HEK293 (cell line): ENCODE measurements around the gene PLCB1.

Source experiments
- CTCF ChIA-PET: fragments of 350-600 bp; formaldehyde crosslinking; extraction: SDS; loops from one replicate; lab custom pipeline; 2021; ENCODE audit warnings: antibody characterized with exemption; lab: Yijun Ruan, JAX
- POLR2A ChIA-PET: fragments of 300-600 bp; formaldehyde crosslinking; extraction: SDS; loops from one replicate; lab custom pipeline; 2020; ENCODE audit warnings: antibody characterized with exemption, inconsistent platforms; lab: Yijun Ruan, JAX
- H3K27ac ChIP-seq: fragments of 200-500 bp; sonication (Bioruptor generic); 2 replicates; pipeline ENCODE4 v1.5.1; 2014; ENCODE audit warnings: low read depth, low read length, control low read depth, inconsistent platforms; ENCODE audit errors: extremely low read depth
- H3K36me3 ChIP-seq, 2 experiments: fragments of 200-500 bp in 1 of 2; sonication (Bioruptor generic) in 1 of 2; 1 replicate in 1 of 2; 2 replicates in 1 of 2; pipeline ENCODE4 v1.5.1; 2014 to 2017; ENCODE audit warnings: inconsistent platforms in 2 of 2, low read length in 2 of 2; ENCODE audit not compliant: control insufficient read depth in 2 of 2, insufficient read depth in 1 of 2
- H3K4me1 ChIP-seq: fragments of 200-500 bp; sonication (Bioruptor generic); 2 replicates; pipeline ENCODE4 v1.5.1; 2014; ENCODE audit warnings: mild to moderate bottlenecking, low read length, inconsistent platforms; ENCODE audit not compliant: control insufficient read depth, insufficient read depth
- H3K4me3 ChIP-seq: 2 replicates; pipeline ENCODE4 v1.5.1; 2011; ENCODE audit warnings: low read depth, mild to moderate bottlenecking, control low read depth, low read length, moderate library complexity
- H3K9me3 ChIP-seq: fragments of 200-500 bp; sonication (Bioruptor generic); 2 replicates; pipeline ENCODE4 v1.5.1; 2014; ENCODE audit warnings: low read depth, low read length, inconsistent platforms; ENCODE audit not compliant: control insufficient read depth, insufficient read depth
- HOXC10 ChIP-seq: sonication (generic); formaldehyde crosslinking; IDR thresholded peaks from 2 replicates; pipeline ENCODE4 v1.8.1; 2023; ENCODE audit warnings: mild to moderate bottlenecking, missing genetic modification reagents
- TCF7L2 ChIP-seq: IDR thresholded peaks from 2 replicates; pipeline ENCODE4 v1.6.1; 2011; ENCODE audit warnings: low read depth, mild to moderate bottlenecking, inconsistent platforms, low read length, moderate library complexity, borderline replicate concordance
- ZBTB21 ChIP-seq: fragments of 450-650 bp; formaldehyde crosslinking; IDR thresholded peaks from 2 replicates; pipeline ENCODE4 v1.5.1; 2017; ENCODE audit warnings: missing biosample characterization, missing genetic modification characterization
- ZNF121 ChIP-seq: fragments of 450-650 bp; formaldehyde crosslinking; IDR thresholded peaks from 2 replicates; pipeline ENCODE4 v1.5.1; 2016; ENCODE audit warnings: missing biosample characterization, missing genetic modification characterization
- ZNF157 ChIP-seq: fragments of 450-650 bp; formaldehyde crosslinking; IDR thresholded peaks from 2 replicates; pipeline ENCODE4 v1.5.1; 2016; ENCODE audit warnings: missing biosample characterization, missing genetic modification characterization
- ZNF416 ChIP-seq: fragments of 450-650 bp; formaldehyde crosslinking; IDR thresholded peaks from 2 replicates; pipeline ENCODE4 v1.5.1; 2016; ENCODE audit warnings: missing biosample characterization, missing genetic modification characterization
- ZNF624 ChIP-seq: fragments of 450-650 bp; formaldehyde crosslinking; IDR thresholded peaks from 2 replicates; pipeline ENCODE4 v1.5.1; 2017; ENCODE audit warnings: missing biosample characterization, missing genetic modification characterization
- ZNF747 ChIP-seq: fragments of 450-650 bp; formaldehyde crosslinking; IDR thresholded peaks from 2 replicates; pipeline ENCODE4 v1.5.1; 2016; ENCODE audit warnings: missing biosample characterization, missing genetic modification characterization
- TF ChIP-seq, protein P1 (sequence below): fragments of 450-650 bp; formaldehyde crosslinking; IDR thresholded peaks from 2 replicates; pipeline ENCODE4 v1.5.1; 2016; ENCODE audit warnings: missing biosample characterization, missing genetic modification characterization
- TF ChIP-seq, protein P2 (sequence below): fragments of 450-650 bp; formaldehyde crosslinking; IDR thresholded peaks from 2 replicates; pipeline ENCODE4 v1.5.1; 2017; ENCODE audit warnings: missing biosample characterization, missing genetic modification characterization
- TF ChIP-seq, protein P3 (sequence below): fragments of 450-650 bp; formaldehyde crosslinking; IDR thresholded peaks from 2 replicates; pipeline ENCODE4 v1.5.1; 2017; ENCODE audit warnings: missing biosample characterization, mild to moderate bottlenecking, missing genetic modification characterization, moderate library complexity
- TF ChIP-seq, protein P4 (sequence below): fragments of 450-650 bp; formaldehyde crosslinking; IDR thresholded peaks from 2 replicates; pipeline ENCODE4 v1.5.0; 2017; ENCODE audit warnings: missing biosample characterization, missing genetic modification characterization, borderline replicate concordance
- TF ChIP-seq, protein P5 (sequence below): fragments of 450-650 bp; formaldehyde crosslinking; IDR thresholded peaks from 2 replicates; pipeline ENCODE4 v1.5.1; 2016; ENCODE audit warnings: missing biosample characterization, missing genetic modification characterization, borderline replicate concordance

Gene PLCB1

DNA sequence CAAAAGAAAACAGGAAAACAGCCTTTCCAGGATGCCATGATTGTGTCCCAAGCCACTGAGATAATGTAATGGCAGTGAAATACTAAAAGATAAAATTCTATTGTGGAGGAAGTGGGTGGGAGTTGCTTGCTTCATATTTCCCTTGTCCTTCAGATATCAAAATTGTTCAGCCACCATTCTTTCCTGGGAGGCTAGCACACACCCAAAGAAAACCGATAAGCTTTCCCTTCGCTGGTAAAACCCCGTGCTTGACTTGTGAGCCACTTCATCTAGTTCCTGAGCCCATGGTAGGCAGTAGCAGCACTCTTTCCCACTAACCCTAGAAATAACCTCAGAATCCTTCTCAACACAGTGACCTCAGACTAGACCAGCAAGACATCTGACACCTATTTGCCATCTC, 579.4 kb downstream of the PLCB1 start:
- peaks cover 0 to 7% of the 10 kb centered on the region in 2 experiments; a peak in 1 of 3 replicates for H3K36me3 ChIP-seq
- no peak overlapping the region for H3K4me3 ChIP-seq
- TF ChIP-seq, protein P1, sequence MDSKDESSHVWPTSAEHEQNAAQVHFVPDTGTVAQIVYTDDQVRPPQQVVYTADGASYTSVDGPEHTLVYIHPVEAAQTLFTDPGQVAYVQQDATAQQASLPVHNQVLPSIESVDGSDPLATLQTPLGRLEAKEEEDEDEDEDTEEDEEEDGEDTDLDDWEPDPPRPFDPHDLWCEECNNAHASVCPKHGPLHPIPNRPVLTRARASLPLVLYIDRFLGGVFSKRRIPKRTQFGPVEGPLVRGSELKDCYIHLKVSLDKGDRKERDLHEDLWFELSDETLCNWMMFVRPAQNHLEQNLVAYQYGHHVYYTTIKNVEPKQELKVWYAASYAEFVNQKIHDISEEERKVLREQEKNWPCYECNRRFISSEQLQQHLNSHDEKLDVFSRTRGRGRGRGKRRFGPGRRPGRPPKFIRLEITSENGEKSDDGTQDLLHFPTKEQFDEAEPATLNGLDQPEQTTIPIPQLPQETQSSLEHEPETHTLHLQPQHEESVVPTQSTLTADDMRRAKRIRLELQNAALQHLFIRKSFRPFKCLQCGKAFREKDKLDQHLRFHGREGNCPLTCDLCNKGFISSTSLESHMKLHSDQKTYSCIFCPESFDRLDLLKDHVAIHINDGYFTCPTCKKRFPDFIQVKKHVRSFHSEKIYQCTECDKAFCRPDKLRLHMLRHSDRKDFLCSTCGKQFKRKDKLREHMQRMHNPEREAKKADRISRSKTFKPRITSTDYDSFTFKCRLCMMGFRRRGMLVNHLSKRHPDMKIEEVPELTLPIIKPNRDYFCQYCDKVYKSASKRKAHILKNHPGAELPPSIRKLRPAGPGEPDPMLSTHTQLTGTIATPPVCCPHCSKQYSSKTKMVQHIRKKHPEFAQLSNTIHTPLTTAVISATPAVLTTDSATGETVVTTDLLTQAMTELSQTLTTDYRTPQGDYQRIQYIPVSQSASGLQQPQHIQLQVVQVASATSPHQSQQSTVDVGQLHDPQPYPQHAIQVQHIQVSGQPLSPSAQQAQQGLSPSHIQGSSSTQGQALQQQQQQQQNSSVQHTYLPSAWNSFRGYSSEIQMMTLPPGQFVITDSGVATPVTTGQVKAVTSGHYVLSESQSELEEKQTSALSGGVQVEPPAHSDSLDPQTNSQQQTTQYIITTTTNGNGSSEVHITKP (tag by site-specific recombination), result no peak
- TF ChIP-seq ZBTB21 (tag by site-specific recombination), result no peak
- no peak for TF ChIP-seq ZNF416 (tag by site-specific recombination)
- TF ChIP-seq ZNF747 (tag by site-specific recombination), result no peak
- TF ChIP-seq HOXC10, result no peak
- TF ChIP-seq, protein P2, sequence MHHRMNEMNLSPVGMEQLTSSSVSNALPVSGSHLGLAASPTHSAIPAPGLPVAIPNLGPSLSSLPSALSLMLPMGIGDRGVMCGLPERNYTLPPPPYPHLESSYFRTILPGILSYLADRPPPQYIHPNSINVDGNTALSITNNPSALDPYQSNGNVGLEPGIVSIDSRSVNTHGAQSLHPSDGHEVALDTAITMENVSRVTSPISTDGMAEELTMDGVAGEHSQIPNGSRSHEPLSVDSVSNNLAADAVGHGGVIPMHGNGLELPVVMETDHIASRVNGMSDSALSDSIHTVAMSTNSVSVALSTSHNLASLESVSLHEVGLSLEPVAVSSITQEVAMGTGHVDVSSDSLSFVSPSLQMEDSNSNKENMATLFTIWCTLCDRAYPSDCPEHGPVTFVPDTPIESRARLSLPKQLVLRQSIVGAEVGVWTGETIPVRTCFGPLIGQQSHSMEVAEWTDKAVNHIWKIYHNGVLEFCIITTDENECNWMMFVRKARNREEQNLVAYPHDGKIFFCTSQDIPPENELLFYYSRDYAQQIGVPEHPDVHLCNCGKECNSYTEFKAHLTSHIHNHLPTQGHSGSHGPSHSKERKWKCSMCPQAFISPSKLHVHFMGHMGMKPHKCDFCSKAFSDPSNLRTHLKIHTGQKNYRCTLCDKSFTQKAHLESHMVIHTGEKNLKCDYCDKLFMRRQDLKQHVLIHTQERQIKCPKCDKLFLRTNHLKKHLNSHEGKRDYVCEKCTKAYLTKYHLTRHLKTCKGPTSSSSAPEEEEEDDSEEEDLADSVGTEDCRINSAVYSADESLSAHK (tag by site-specific recombination), result no peak
- no peak for TF ChIP-seq ZNF624
- TF ChIP-seq, protein P3, sequence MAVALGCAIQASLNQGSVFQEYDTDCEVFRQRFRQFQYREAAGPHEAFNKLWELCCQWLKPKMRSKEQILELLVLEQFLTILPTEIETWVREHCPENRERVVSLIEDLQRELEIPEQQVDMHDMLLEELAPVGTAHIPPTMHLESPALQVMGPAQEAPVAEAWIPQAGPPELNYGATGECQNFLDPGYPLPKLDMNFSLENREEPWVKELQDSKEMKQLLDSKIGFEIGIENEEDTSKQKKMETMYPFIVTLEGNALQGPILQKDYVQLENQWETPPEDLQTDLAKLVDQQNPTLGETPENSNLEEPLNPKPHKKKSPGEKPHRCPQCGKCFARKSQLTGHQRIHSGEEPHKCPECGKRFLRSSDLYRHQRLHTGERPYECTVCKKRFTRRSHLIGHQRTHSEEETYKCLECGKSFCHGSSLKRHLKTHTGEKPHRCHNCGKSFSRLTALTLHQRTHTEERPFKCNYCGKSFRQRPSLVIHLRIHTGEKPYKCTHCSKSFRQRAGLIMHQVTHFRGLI (tag by site-specific recombination), result no peak
- TF ChIP-seq, protein P4, sequence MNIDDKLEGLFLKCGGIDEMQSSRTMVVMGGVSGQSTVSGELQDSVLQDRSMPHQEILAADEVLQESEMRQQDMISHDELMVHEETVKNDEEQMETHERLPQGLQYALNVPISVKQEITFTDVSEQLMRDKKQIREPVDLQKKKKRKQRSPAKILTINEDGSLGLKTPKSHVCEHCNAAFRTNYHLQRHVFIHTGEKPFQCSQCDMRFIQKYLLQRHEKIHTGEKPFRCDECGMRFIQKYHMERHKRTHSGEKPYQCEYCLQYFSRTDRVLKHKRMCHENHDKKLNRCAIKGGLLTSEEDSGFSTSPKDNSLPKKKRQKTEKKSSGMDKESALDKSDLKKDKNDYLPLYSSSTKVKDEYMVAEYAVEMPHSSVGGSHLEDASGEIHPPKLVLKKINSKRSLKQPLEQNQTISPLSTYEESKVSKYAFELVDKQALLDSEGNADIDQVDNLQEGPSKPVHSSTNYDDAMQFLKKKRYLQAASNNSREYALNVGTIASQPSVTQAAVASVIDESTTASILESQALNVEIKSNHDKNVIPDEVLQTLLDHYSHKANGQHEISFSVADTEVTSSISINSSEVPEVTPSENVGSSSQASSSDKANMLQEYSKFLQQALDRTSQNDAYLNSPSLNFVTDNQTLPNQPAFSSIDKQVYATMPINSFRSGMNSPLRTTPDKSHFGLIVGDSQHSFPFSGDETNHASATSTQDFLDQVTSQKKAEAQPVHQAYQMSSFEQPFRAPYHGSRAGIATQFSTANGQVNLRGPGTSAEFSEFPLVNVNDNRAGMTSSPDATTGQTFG (tag by site-specific recombination), result no peak
- no peak for TF ChIP-seq ZNF157
- TF ChIP-seq, protein P5, sequence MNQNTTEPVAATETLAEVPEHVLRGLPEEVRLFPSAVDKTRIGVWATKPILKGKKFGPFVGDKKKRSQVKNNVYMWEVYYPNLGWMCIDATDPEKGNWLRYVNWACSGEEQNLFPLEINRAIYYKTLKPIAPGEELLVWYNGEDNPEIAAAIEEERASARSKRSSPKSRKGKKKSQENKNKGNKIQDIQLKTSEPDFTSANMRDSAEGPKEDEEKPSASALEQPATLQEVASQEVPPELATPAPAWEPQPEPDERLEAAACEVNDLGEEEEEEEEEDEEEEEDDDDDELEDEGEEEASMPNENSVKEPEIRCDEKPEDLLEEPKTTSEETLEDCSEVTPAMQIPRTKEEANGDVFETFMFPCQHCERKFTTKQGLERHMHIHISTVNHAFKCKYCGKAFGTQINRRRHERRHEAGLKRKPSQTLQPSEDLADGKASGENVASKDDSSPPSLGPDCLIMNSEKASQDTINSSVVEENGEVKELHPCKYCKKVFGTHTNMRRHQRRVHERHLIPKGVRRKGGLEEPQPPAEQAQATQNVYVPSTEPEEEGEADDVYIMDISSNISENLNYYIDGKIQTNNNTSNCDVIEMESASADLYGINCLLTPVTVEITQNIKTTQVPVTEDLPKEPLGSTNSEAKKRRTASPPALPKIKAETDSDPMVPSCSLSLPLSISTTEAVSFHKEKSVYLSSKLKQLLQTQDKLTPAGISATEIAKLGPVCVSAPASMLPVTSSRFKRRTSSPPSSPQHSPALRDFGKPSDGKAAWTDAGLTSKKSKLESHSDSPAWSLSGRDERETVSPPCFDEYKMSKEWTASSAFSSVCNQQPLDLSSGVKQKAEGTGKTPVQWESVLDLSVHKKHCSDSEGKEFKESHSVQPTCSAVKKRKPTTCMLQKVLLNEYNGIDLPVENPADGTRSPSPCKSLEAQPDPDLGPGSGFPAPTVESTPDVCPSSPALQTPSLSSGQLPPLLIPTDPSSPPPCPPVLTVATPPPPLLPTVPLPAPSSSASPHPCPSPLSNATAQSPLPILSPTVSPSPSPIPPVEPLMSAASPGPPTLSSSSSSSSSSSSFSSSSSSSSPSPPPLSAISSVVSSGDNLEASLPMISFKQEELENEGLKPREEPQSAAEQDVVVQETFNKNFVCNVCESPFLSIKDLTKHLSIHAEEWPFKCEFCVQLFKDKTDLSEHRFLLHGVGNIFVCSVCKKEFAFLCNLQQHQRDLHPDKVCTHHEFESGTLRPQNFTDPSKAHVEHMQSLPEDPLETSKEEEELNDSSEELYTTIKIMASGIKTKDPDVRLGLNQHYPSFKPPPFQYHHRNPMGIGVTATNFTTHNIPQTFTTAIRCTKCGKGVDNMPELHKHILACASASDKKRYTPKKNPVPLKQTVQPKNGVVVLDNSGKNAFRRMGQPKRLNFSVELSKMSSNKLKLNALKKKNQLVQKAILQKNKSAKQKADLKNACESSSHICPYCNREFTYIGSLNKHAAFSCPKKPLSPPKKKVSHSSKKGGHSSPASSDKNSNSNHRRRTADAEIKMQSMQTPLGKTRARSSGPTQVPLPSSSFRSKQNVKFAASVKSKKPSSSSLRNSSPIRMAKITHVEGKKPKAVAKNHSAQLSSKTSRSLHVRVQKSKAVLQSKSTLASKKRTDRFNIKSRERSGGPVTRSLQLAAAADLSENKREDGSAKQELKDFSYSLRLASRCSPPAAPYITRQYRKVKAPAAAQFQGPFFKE (tag by site-specific recombination), result no peak
- TF ChIP-seq TCF7L2, result no peak
- TF ChIP-seq ZNF121 (tag by site-specific recombination), result no peak
- H3K27ac ChIP-seq, result no peak overlapping the region
- ChIA-PET POLR2A (interaction anchor here (0.6 kb wide), 1 partner anchor 377 kb away, joined by 3 read pairs; no protein-coding TSS in a partner anchor), CTCF (no interaction called here)
- no peaks in the 10 kb centered on the region for H3K4me1 ChIP-seq
- H3K9me3 ChIP-seq, result no peaks in the 10 kb centered on the region
